ENCODE results near the gene RALGAPA2.
"Not testable (repeated sequence)": the region's sequence is repeated elsewhere in the genome, so short reads cannot be mapped to it uniquely, and the experiment has no call there.

RALGAPA2 gene

GRCh38 chr20:20362774-20363433, 349.5 kb downstream of the RALGAPA2 start:
- DNase-seq: no peak

- no peak for DNase-seq
These were observed 352.0 kb downstream of the RALGAPA2 start for GRCh38 chr20:20360464-20360863.

- DNase-seq: no peak
These were observed 352.8 kb downstream of the RALGAPA2 start for GRCh38 chr20:20359628-20360027.

GRCh38 chr20:20358801-20359200, 353.6 kb downstream of the RALGAPA2 start:
- no peak for DNase-seq

- DNase-seq: not testable (repeated sequence)
These were observed 356.9 kb downstream of the RALGAPA2 start for GRCh38 chr20:20355503-20355902.

GRCh38 chr20:20353576-20353975, 358.9 kb downstream of the RALGAPA2 start:
- no peak for DNase-seq

- DNase-seq: no peak
These were observed 368.0 kb downstream of the RALGAPA2 start for GRCh38 chr20:20344476-20344875.

- DNase-seq: no peak
These were observed 368.5 kb downstream of the RALGAPA2 start for GRCh38 chr20:20343932-20344331.

Data from effector CD8-positive, alpha-beta T cell (primary cell).